ENCODE results near the gene MTARC1. TPM values are rescaled to one million over a fixed set of nuclear protein-coding genes. Genes with fewer than 3 reads are reported as not detected.

Gene MTARC1
- total RNA-seq, 1 donor from 2014 or later, result 28.3 TPM

DNA sequence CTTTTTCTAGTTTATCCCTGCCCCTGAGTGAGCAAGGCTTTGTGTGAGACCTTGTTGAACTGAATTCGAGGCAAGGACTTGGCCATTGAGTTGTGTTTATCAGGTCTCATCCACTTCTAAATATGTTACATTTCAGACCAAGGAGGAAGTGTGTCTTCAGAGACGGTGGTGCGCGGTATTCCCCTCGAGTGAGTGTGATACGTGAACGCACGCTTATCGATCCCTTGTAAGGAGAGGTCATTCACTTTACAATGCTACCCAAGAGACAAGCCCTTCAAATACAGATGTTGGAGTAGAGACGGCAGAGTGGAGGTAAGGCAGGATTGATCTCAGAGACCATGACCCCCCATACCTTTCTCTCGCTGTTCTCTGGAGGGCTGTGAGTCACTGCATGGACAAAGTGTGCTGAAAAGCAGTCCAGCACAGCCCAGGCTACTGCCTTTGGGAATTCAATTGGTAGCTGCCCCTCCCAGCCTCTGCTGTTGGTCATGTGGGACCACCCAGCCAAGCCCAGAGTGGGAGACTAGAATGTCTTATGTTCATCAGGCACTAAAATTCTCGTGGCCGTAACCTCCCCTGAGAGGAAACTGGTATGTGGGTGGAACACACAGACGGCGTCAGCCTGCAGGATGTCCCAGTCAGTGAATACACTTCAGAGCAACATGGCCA lies 16.3 kb upstream of the MTARC1 start:
- H3K4me3 Mint-ChIP-seq, result no peak overlapping the region
- H3K27me3 Mint-ChIP-seq (ENCODE audit: low read depth), result no peaks in the 10 kb centered on the region
- H3K36me3 Mint-ChIP-seq (ENCODE audit: low read depth), result no peaks in the 10 kb centered on the region
- H3K4me1 Mint-ChIP-seq, result no peaks in the 10 kb centered on the region
- TF ChIP-seq, protein P1, sequence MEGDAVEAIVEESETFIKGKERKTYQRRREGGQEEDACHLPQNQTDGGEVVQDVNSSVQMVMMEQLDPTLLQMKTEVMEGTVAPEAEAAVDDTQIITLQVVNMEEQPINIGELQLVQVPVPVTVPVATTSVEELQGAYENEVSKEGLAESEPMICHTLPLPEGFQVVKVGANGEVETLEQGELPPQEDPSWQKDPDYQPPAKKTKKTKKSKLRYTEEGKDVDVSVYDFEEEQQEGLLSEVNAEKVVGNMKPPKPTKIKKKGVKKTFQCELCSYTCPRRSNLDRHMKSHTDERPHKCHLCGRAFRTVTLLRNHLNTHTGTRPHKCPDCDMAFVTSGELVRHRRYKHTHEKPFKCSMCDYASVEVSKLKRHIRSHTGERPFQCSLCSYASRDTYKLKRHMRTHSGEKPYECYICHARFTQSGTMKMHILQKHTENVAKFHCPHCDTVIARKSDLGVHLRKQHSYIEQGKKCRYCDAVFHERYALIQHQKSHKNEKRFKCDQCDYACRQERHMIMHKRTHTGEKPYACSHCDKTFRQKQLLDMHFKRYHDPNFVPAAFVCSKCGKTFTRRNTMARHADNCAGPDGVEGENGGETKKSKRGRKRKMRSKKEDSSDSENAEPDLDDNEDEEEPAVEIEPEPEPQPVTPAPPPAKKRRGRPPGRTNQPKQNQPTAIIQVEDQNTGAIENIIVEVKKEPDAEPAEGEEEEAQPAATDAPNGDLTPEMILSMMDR (conservative IDR thresholded peaks at IDR 0.05), result no peak
- DNase-seq (ENCODE audit: low read depth, low spot score), result no peak
- no peaks in the 10 kb centered on the region for H3K9me3 Mint-ChIP-seq
- H3K27ac Mint-ChIP-seq (ENCODE audit: unreplicated experiment), result peak overlapping the region; percentile 27

DNA sequence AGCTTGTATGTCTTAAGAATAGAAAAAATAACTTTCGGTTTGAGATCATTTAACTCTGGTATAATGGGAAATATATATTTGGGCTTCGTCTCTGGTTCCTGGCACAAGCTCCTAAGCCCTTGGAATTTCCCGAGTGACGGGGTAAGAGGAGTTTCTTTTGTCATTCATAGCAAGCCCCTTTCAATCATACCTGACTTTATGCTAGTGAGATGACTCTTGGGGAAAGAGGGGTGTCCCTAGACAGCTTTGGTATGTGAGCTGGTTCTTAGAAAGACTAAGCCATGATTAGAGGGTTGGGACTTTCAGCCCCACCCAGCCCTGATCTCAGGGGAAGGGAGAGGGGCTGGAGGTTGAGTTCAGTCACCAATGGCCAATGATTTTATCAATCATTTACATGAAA lies 13.9 kb upstream of the MTARC1 start:
- H3K9me3 Mint-ChIP-seq, result no peaks in the 10 kb centered on the region
- H3K4me3 Mint-ChIP-seq, result no peak overlapping the region
- no peak overlapping the region for H3K27ac Mint-ChIP-seq (ENCODE audit: unreplicated experiment)
- no peaks in the 10 kb centered on the region for H3K4me1 Mint-ChIP-seq
- TF ChIP-seq, protein P1 (conservative IDR thresholded peaks at IDR 0.05), result no peak
- DNase-seq (ENCODE audit: low read depth, low spot score), result no peak
- no peaks in the 10 kb centered on the region for H3K36me3 Mint-ChIP-seq (ENCODE audit: low read depth)
- H3K27me3 Mint-ChIP-seq (ENCODE audit: low read depth), result no peaks in the 10 kb centered on the region

DNA sequence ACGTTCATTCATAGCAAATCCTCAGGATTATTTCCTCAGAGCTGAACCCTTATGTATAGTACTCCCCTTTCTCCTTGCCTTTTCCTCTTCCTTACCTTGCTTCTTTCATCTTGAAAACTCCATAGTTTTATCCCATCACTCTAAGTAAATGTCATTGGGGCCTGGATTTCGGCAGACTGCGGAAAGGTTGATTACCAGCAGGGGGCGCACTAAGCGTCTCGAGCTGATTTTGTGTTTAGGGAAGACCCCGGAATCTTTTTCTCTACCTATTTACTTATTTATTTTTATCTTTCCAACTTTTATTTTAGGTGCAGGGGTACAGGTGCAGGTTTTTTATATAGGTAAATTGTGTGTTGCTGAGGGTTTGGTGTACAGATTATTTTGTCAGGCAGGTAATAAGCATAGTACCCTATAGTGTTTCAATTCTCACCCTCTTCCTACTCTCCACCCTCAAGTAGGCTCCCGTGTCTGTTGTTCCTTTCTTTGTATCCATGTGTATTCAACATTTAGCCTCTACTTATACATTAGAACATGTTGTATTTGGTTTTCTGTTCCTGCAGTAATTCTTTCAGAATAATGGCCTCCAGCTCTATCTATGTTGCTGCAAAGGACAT lies 11.4 kb upstream of the MTARC1 start:
- no peak overlapping the region for H3K4me3 Mint-ChIP-seq
- TF ChIP-seq, protein P1 (conservative IDR thresholded peaks at IDR 0.05), result peak; percentile 91
- DNase-seq (ENCODE audit: low read depth, low spot score), result peak; percentile 59

DNA sequence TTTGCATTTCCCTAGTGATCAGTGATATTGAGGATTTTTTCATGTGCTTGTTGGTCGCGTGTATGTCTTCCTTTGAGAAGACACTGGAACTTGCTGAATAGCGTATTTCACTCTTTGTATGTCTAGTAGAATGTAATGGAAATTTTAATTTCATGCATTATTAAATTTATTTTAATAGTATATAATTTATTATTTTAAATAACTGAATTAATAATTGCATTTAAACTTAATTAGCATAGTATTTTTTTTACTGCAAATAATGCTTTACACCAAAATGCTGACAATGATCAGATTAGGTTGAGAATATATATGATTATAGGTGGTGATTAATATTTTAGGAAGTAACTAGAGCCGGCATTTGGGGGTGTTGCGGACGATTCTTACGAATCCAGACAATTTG lies 10.5 kb upstream of the MTARC1 start:
- H3K4me3 Mint-ChIP-seq, result no peak overlapping the region
- no peak overlapping the region for H3K27ac Mint-ChIP-seq (ENCODE audit: unreplicated experiment)
- H3K27me3 Mint-ChIP-seq (ENCODE audit: low read depth), result no peaks in the 10 kb centered on the region
- H3K4me1 Mint-ChIP-seq, result no peaks in the 10 kb centered on the region
- no peaks in the 10 kb centered on the region for H3K36me3 Mint-ChIP-seq (ENCODE audit: low read depth)
- DNase-seq (ENCODE audit: low read depth, low spot score), result no peak
- H3K9me3 Mint-ChIP-seq, result no peaks in the 10 kb centered on the region
- TF ChIP-seq, protein P1 (conservative IDR thresholded peaks at IDR 0.05), result no peak

More for the DNA sequence above, 11.4 kb upstream of the MTARC1 start:
- no peaks in the 10 kb centered on the region for H3K9me3 Mint-ChIP-seq
- H3K36me3 Mint-ChIP-seq (ENCODE audit: low read depth), result no peaks in the 10 kb centered on the region
- no peak overlapping the region for H3K27ac Mint-ChIP-seq (ENCODE audit: unreplicated experiment)
- no peaks in the 10 kb centered on the region for H3K4me1 Mint-ChIP-seq
- H3K27me3 Mint-ChIP-seq (ENCODE audit: low read depth), result no peaks in the 10 kb centered on the region

DNA sequence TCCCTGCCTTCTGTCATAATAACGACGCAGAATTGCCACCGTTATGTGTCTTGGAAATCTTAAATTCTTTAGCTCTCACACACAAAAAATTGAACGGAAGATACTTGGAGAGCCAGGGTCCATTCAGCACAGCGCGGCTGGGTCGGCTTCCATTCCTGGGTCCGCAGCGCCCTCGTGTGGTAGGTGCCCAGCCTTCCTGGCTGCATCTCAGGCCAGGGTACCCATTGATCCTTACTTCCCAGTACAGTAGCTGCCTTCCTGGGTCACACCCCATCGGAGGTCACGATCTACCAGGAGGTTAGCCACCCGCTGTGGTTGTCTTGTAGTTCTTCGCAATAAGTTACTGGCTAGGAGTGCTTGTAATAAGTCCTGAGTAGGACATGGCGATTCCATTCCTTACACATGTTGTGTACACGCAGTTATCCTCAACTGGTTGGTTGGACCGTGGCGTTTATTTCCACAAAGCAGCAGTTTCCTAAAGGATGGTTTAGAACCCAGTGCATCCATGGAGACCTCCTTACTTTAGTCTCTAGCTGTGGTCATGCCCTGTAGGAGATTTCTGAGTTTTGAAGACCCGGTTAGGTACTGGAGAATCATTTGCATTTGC lies 9.9 kb upstream of the MTARC1 start:
- no peaks in the 10 kb centered on the region for H3K27me3 Mint-ChIP-seq (ENCODE audit: low read depth)

More for the DNA sequence above, 9.9 kb upstream of the MTARC1 start:
- Mint-ChIP-seq H3K4me1 (no peaks in the 10 kb centered on the region), H3K36me3 (ENCODE audit: low read depth) (no peaks in the 10 kb centered on the region), H3K27ac (ENCODE audit: unreplicated experiment) (no peak overlapping the region), H3K9me3 (no peaks in the 10 kb centered on the region), H3K4me3 (no peak overlapping the region)
- TF ChIP-seq, protein P1 (conservative IDR thresholded peaks at IDR 0.05), result peak; percentile 98
- DNase-seq (ENCODE audit: low read depth, low spot score), result peak; percentile 92

Measured in neural crest cell (in vitro differentiated cells).